HFF-Myc (cell line): ENCODE measurements around the gene ZFP36L1.
A peak's percentile ranks its signal among the peaks of the same experiment; 100 is the strongest.

Experiments
- DNase-seq: peaks from one replicate; pipeline ENCODE4 v3.0.0-alpha.2; 2011; ENCODE audit warnings: low read depth; ENCODE audit errors: extremely low read depth
- H3K4me3 ChIP-seq: replicated peaks from 2 replicates; pipeline ENCODE4 v1.5.1; 2011; ENCODE audit warnings: low read depth, mild to moderate bottlenecking, control low read depth, low read length
- CTCF ChIP-seq: IDR thresholded peaks from 2 replicates; pipeline ENCODE4 v1.5.1; 2012; ENCODE audit warnings: mild to moderate bottlenecking, low read depth, low read length, control low read depth; ENCODE audit errors: missing control alignments

The ZFP36L1 gene

GRCh38 chr14:68791902-68792677 lies 777 bp downstream of the ZFP36L1 start:
- no peak for TF ChIP-seq CTCF
- DNase-seq = no peak
- H3K4me3 ChIP-seq = peak overlapping the region; percentile 95

GRCh38 chr14:68791078-68791901 lies 1.6 kb downstream of the ZFP36L1 start:
- TF ChIP-seq CTCF = no peak
- no peak for DNase-seq

GRCh38 chr14:68790644-68791077 lies 2.2 kb downstream of the ZFP36L1 start:
- DNase-seq = no peak
- no peak for TF ChIP-seq CTCF
- peak overlapping the region; percentile 95 for H3K4me3 ChIP-seq

More at GRCh38 chr14:68791078-68791901, 1.6 kb downstream of the ZFP36L1 start:
- H3K4me3 ChIP-seq = peak overlapping the region; percentile 95

GRCh38 chr14:68789821-68790643 lies 2.8 kb downstream of the ZFP36L1 start:
- DNase-seq = no peak
- peak overlapping the region; percentile 95 for H3K4me3 ChIP-seq
- TF ChIP-seq CTCF = no peak

- no peak for DNase-seq
- peak; percentile 51 for TF ChIP-seq CTCF
Observed at GRCh38 chr14:68788996-68789820, 3.7 kb downstream of the ZFP36L1 start.

More at GRCh38 chr14:68788996-68789820, 3.7 kb downstream of the ZFP36L1 start:
- H3K4me3 ChIP-seq = peak overlapping the region; percentile 95
